Measurements from ENCODE around the gene PGM3. TPM values are rescaled to one million over a fixed set of nuclear protein-coding genes. Genes with fewer than 3 reads are reported as not detected.

The PGM3 gene
- total and polyA plus RNA-seq, 2 experiments from 2014 or later, result 74.4 to 131 TPM

GRCh38 chr6:83176246-83176645 lies 16.8 kb downstream of the PGM3 start:
- Histone ChIP-seq H3K36me3 (ENCODE audit: low read depth) (peaks cover 91% of the 10 kb centered on the region), H3K4me1 (ENCODE audit: insufficient read depth) (peaks cover under 1% of the 10 kb centered on the region; the same call in 1 of the 2 replicates), H4K20me1 (ENCODE audit: insufficient read depth) (no peaks in the 10 kb centered on the region), H3K27ac (no peak overlapping the region), H3K9me3 (ENCODE audit: low read depth) (no peaks in the 10 kb centered on the region), H3F3A (ENCODE audit: insufficient read depth) (peaks cover 27% of the 10 kb centered on the region), H3K9me2 (ENCODE audit: insufficient read depth) (no peaks in the 10 kb centered on the region), H3K27me3 (replicated peaks; ENCODE audit: insufficient read depth) (no peaks in the 10 kb centered on the region), H3K4me2 (ENCODE audit: unreplicated experiment) (no peak overlapping the region), H3K4me3 (no peak overlapping the region), H2AFZ (no peak overlapping the region), H3K79me2 (ENCODE audit: insufficient read depth) (peaks cover 63% of the 10 kb centered on the region), H3K9ac (no peak overlapping the region)
- TF ChIP-seq EZH2phosphoT487 (IDR thresholded peaks at IDR 0.05; ENCODE audit: insufficient read depth, low read depth) (no peak), EZH2 (IDR thresholded peaks at IDR 0.05; ENCODE audit: insufficient read depth, poor library complexity, severe bottlenecking) (no peak)
- WGBS, 2 experiments (ENCODE audit: low coverage in 1 of 2, low lambda C conversion rate in 2 of 2, missing lambda C conversion rate in 2 of 2), result 99 to 100% methylated on average over 4 of the region's 4 CpGs
- no peak for DNase-seq
- in situ Hi-C loops (cut with MboI), result loop anchor here (25.0 kb wide), 1 partner anchor 939 kb away; the partner anchor contains the start of gene IBTK

GRCh38 chr6:83169511-83169910 lies 23.6 kb downstream of the PGM3 start:
- no peak overlapping the region for H3K4me2 ChIP-seq (ENCODE audit: unreplicated experiment)
- 95 to 100% methylated on average over 1 of the region's 1 CpG for WGBS, 2 experiments (ENCODE audit: low coverage in 1 of 2, low lambda C conversion rate in 2 of 2, missing lambda C conversion rate in 2 of 2)
- no peaks in the 10 kb centered on the region for H3K79me2 ChIP-seq (ENCODE audit: insufficient read depth)
- no peak overlapping the region for H3K27ac ChIP-seq
- in situ Hi-C loops (cut with MboI), result no loop called here
- no peak overlapping the region for H3K9ac ChIP-seq
- H3K9me2 ChIP-seq (ENCODE audit: insufficient read depth), result no peaks in the 10 kb centered on the region
- H3K27me3 ChIP-seq (replicated peaks; ENCODE audit: insufficient read depth), result no peaks in the 10 kb centered on the region
- TF ChIP-seq EZH2 (IDR thresholded peaks at IDR 0.05; ENCODE audit: insufficient read depth, poor library complexity, severe bottlenecking) (no peak), EZH2phosphoT487 (IDR thresholded peaks at IDR 0.05; ENCODE audit: insufficient read depth, low read depth) (no peak)
- H3K4me1 ChIP-seq (ENCODE audit: insufficient read depth), result no peaks in the 10 kb centered on the region
- peaks cover 72% of the 10 kb centered on the region for H3F3A ChIP-seq (ENCODE audit: insufficient read depth)
- H3K9me3 ChIP-seq (ENCODE audit: low read depth), result no peaks in the 10 kb centered on the region
- no peak overlapping the region for H2AFZ ChIP-seq
- H3K36me3 ChIP-seq (ENCODE audit: low read depth), result peaks cover 95% of the 10 kb centered on the region
- H3K4me3 ChIP-seq, result no peak overlapping the region
- no peaks in the 10 kb centered on the region for H4K20me1 ChIP-seq (ENCODE audit: insufficient read depth)
- no peak for DNase-seq

- Histone ChIP-seq H2AFZ (no peak overlapping the region), H3K36me3 (ENCODE audit: low read depth) (peaks cover 91% of the 10 kb centered on the region), H3K4me3 (no peak overlapping the region), H4K20me1 (ENCODE audit: insufficient read depth) (no peaks in the 10 kb centered on the region), H3F3A (ENCODE audit: insufficient read depth) (peaks cover 75% of the 10 kb centered on the region), H3K79me2 (ENCODE audit: insufficient read depth) (no peaks in the 10 kb centered on the region), H3K4me2 (ENCODE audit: unreplicated experiment) (no peak overlapping the region), H3K9me2 (ENCODE audit: insufficient read depth) (no peaks in the 10 kb centered on the region), H3K9ac (no peak overlapping the region), H3K4me1 (ENCODE audit: insufficient read depth) (no peaks in the 10 kb centered on the region), H3K27me3 (replicated peaks; ENCODE audit: insufficient read depth) (no peaks in the 10 kb centered on the region), H3K27ac (no peak overlapping the region), H3K9me3 (ENCODE audit: low read depth) (no peaks in the 10 kb centered on the region)
- TF ChIP-seq EZH2phosphoT487 (IDR thresholded peaks at IDR 0.05; ENCODE audit: insufficient read depth, low read depth), result no peak
- no peak for TF ChIP-seq EZH2 (IDR thresholded peaks at IDR 0.05; ENCODE audit: insufficient read depth, poor library complexity, severe bottlenecking)
- in situ Hi-C loops (cut with MboI), result no loop called here
- DNase-seq, result no peak
These were observed 24.0 kb downstream of the PGM3 start for GRCh38 chr6:83169106-83169505.

- no peaks in the 10 kb centered on the region for H3K4me1 ChIP-seq (ENCODE audit: insufficient read depth)
- no peak overlapping the region for H3K27ac ChIP-seq
- H3K9me2 ChIP-seq (ENCODE audit: insufficient read depth), result no peaks in the 10 kb centered on the region
- H4K20me1 ChIP-seq (ENCODE audit: insufficient read depth), result no peaks in the 10 kb centered on the region
- WGBS, 2 experiments (ENCODE audit: low coverage in 1 of 2, low lambda C conversion rate in 2 of 2, missing lambda C conversion rate in 2 of 2), result 96 to 100% methylated on average over 1 of the region's 1 CpG
- H3K4me2 ChIP-seq (ENCODE audit: unreplicated experiment), result no peak overlapping the region
- in situ Hi-C loops (cut with MboI), result no loop called here
- H3K27me3 ChIP-seq (replicated peaks; ENCODE audit: insufficient read depth), result no peaks in the 10 kb centered on the region
- no peaks in the 10 kb centered on the region for H3K79me2 ChIP-seq (ENCODE audit: insufficient read depth)
- no peak for TF ChIP-seq EZH2phosphoT487 (IDR thresholded peaks at IDR 0.05; ENCODE audit: insufficient read depth, low read depth)
- no peak for TF ChIP-seq EZH2 (IDR thresholded peaks at IDR 0.05; ENCODE audit: insufficient read depth, poor library complexity, severe bottlenecking)
- no peak overlapping the region for H3K9ac ChIP-seq
- no peak overlapping the region for H3K4me3 ChIP-seq
- H3K9me3 ChIP-seq (ENCODE audit: low read depth), result no peaks in the 10 kb centered on the region
- DNase-seq, result no peak
- H2AFZ ChIP-seq, result no peak overlapping the region
- peaks cover 79% of the 10 kb centered on the region for H3F3A ChIP-seq (ENCODE audit: insufficient read depth)
- H3K36me3 ChIP-seq (ENCODE audit: low read depth), result peaks cover 85% of the 10 kb centered on the region
These were observed 24.5 kb downstream of the PGM3 start for GRCh38 chr6:83168556-83168955.

- Histone ChIP-seq H2AFZ (no peak overlapping the region), H4K20me1 (ENCODE audit: insufficient read depth) (no peaks in the 10 kb centered on the region), H3K36me3 (ENCODE audit: low read depth) (peaks cover 78% of the 10 kb centered on the region), H3K9ac (no peak overlapping the region), H3K9me2 (ENCODE audit: insufficient read depth) (no peaks in the 10 kb centered on the region), H3K27ac (no peak overlapping the region), H3K4me1 (ENCODE audit: insufficient read depth) (no peaks in the 10 kb centered on the region), H3F3A (ENCODE audit: insufficient read depth) (peaks cover 81% of the 10 kb centered on the region), H3K79me2 (ENCODE audit: insufficient read depth) (no peaks in the 10 kb centered on the region), H3K9me3 (ENCODE audit: low read depth) (no peaks in the 10 kb centered on the region), H3K4me3 (no peak overlapping the region), H3K4me2 (ENCODE audit: unreplicated experiment) (no peak overlapping the region), H3K27me3 (replicated peaks; ENCODE audit: insufficient read depth) (no peaks in the 10 kb centered on the region)
- no peak for DNase-seq
- TF ChIP-seq EZH2phosphoT487 (IDR thresholded peaks at IDR 0.05; ENCODE audit: insufficient read depth, low read depth) (no peak), EZH2 (IDR thresholded peaks at IDR 0.05; ENCODE audit: insufficient read depth, poor library complexity, severe bottlenecking) (no peak)
- in situ Hi-C loops (cut with MboI), result no loop called here
- 85 to 91% methylated on average over 5 of the region's 5 CpGs for WGBS, 2 experiments (ENCODE audit: low coverage in 1 of 2, low lambda C conversion rate in 2 of 2, missing lambda C conversion rate in 2 of 2)
These were observed 25.3 kb downstream of the PGM3 start for GRCh38 chr6:83167726-83168278.
